ENCODE measurements around the gene HSD17B14. TPM values are rescaled to one million over a fixed set of nuclear protein-coding genes. Genes with fewer than 3 reads are reported as not detected.
"Not testable (repeated sequence)": the region's sequence is repeated elsewhere in the genome, so short reads cannot be mapped to it uniquely, and the experiment has no call there.

Gene HSD17B14
- total RNA-seq: 1 to 10 TPM; 1.3 to 1.7 TPM

DNA sequence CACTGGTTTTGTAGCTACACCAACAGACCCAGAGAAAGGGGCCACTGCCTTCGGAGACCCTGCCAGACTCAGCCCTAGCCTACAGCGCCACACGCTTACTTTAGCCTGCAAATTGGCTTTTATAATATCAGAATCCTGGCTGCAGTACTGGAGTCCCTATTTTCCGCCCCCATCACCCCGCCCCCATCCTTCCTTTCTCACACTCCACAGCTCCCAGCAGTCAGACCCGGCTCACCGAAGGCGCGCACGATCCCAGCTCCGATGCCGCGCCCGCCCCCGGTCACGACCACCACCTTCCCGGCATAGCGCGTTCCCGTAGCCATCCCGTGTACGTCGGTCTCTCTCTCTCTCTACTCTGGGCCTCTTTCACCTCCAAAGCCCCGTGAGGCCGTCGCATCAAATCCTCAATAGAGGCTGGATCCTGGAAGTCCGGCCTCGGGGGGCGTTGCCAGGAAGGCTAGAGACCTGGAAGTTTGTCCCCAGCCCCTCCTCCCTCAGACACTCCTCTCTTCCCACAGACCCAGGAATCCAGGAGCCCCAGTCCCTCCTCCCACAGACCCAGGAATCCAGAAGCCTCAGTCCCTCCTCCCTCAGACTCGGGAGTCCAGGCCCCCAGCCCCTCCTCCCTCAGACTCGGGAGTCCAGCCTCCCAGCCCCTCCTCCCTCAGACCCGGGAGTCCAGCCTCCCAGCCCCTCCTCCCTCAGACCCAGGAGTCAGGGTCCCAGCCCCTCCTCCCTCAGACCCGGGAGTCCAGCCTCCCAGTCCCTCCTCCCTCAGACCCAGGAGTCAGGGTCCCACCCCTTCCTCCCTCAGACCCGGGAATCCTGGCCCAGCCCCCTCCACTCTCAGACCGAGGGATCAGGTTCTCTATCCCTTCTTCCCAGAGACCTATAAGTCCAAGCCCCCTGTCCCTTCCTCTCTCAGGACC, at the start of gene HSD17B14:
HSD17B14 (minus strand) TSS at position 403 of the 929 bp plus-strand sequence; CDS start at position 323, 80 bp downstream.
- no peaks in the 10 kb centered on the region for H3K36me3 Mint-ChIP-seq
- peak within 1 kb of the TSS; percentile 38 to 75 for H3K27ac Mint-ChIP-seq
- no peaks in the 10 kb centered on the region for H3K9me3 Mint-ChIP-seq
- ATAC-seq: peak in 1 of 2 donors; percentile 42
- no peak for DNase-seq (ENCODE audit: low spot score in 2 of 2)

DNA sequence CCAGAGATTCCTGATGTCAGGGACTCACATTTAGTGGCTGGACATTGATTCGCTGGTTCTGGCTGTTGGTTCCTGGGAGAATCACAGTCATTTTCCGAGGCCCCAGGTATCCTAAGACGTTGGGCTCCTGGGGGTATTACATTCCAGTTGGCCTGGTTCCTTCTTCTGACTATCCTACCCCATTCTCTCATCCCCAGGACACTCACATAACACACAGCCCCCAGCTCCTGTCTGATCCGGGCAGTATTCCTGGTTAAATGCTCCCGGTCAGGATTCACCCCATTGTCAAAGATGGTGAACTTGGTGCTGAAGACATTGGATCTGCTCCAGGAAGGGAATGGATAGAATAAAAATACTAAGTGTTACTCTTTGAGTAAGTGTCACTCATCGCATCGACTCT, 47.4 kb upstream of the HSD17B14 start:
- Mint-ChIP-seq H3K9me3 (no peaks in the 10 kb centered on the region), H3K27ac (peak overlapping the region in 1 of 2 donors; percentile 76), H3K36me3 (peaks cover 0 to under 1% of the 10 kb centered on the region in 2 donors)
- no peak for DNase-seq (ENCODE audit: low spot score in 2 of 2)
- peak in 1 of 2 donors; percentile 2 for ATAC-seq

DNA sequence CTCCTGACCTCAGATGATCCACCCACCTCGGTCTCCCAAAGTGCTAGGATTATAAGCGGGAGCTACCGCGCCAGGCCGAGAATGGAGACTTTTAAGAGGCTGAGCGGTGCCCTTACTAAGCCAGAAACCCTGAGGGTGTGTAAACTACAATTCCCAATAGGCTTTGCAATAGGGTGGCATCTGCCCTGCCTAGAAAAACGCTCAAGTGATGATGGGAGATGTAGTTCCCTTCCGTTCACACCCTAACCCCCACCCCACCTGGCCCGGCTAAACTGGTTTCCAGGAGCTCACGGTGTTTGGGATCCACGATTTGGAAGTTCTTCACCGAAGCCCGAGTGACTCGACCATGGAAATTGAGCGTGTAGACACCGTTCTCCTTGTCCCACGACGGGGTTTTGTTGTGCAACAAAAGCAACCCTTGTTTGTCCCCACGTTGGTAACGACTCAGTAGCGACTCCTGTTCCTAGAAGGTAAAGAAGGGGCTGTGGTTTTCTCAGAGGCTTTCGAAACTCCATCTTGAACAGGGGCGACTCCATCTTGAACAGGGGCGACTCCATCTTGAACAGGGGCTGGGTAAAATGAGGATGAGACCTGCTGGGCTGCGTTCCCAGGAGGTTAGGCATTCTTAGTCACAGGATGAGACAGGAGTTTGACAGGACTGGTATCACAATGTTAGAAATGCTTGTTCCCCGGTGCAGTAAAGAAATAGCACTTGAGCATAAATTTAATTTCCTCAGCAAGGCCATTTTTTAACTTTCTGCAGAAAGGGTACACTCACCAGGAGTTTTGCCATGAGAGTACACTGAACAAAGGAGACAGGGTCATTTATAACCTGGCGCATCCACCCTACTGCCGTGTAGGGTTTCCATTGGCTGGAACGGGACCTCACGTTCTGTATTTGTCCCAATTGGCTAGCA, 45.7 kb upstream of the HSD17B14 start:
- no peaks in the 10 kb centered on the region for H3K9me3 Mint-ChIP-seq
- no peak for DNase-seq (ENCODE audit: low spot score in 2 of 2)
- H3K36me3 Mint-ChIP-seq: peaks cover 7 to 17% of the 10 kb centered on the region in 2 donors
- ATAC-seq: peak; percentile 9 to 32
- H3K27ac Mint-ChIP-seq: peak overlapping the region; percentile 64 to 73

DNA sequence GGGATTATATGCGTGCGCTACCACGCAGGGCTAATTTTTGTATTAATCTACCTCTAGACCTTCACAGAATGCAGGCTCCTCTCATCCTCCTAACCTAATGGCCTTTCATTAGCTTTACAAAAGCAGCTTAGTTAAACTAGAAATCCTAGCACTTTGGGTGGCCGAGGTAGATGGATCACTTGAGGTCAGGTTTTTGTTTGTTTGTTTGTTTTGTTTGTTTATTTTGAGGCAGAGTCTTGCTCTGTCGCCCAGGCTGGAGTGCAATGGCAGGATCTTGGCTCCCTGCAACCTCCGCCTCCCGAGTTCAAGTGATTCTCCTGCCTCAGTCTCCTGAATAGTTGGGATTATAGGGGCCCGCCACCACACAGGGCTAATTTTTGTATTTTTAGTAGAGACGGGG, 43.4 kb upstream of the HSD17B14 start:
- peak overlapping the region; percentile 53 to 92 for H3K27ac Mint-ChIP-seq
- DNase-seq (ENCODE audit: low spot score in 2 of 2); ATAC-seq; H3K9me3 Mint-ChIP-seq: not testable (repeated sequence)
- H3K36me3 Mint-ChIP-seq: peaks cover 16 to 36% of the 10 kb centered on the region in 2 donors

DNA sequence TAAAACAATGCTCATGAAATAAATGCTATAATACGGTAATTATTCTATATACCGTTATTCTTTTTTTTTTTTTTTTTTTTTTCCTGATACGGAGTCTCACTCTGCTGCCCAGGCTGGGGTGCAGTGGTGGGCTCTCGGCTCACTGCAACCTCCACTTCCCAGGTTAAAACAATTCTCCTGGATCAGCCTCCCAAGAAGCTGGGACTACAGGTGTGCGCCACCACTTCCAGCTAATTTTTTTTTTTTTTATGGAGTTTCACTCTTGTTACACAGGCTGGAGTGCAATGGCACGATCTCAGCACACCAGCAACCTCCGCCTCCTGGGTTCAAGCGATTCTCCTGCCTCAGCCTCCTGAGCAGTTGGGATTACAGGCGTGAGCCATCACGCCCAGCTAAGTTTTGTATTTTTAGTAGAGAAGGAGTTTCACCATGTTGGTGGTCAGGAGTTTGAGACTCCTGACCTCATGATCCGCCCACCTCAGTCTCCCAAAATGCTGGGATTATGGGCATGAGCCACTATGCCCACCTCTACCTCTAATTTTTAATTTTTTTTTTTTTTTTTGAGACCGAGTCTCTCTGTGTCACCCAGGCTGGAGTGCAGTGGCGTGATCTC, 42.8 kb upstream of the HSD17B14 start:
- DNase-seq (ENCODE audit: low spot score in 2 of 2): no peak
- no peak for ATAC-seq
- Mint-ChIP-seq H3K27ac (peak overlapping the region in 1 of 2 donors; percentile 92), H3K9me3 (no peaks in the 10 kb centered on the region), H3K36me3 (peaks cover 21 to 42% of the 10 kb centered on the region in 2 donors)

DNA sequence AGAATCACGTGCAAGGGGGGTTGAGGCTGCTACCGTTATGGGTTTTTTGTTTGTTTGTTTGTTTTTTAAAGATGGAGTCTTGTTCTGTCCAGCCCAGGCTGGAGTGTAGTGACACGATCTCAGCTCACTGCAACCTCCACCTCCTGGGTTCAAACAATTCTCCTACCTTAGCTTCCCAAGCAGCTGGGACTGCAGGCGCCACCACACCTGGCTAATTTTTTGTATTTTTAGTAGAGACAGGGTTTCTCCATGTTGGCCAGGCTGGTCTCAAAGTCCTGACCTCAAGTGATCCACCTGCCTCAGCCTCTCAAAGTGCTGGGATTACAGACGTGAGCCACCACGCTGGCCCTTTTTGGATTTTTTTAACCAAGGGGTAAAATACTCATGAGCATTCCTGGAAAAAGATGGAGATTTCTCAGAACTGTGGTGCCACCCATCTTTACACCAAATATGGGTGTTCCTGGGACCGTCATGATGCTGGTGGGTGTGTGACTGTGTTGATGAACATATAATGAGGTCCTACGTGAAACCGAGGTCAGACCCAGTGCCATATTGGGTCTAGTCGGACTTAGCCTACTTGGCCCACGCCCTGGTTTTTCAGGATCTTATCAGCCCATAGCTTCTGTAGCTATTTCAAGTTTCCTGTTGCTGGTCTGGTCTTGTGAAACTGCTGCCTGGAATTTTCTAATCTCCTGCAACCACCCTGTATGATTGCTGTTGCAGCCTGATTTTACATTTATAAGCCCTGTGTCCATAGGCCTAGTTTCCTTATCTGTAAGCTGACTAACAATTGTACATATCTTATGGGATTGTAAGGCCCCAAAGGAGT, 42.1 kb upstream of the HSD17B14 start:
- Mint-ChIP-seq H3K9me3 (no peaks in the 10 kb centered on the region), H3K27ac (peak overlapping the region; percentile 79 to 88), H3K36me3 (peaks cover 29 to 49% of the 10 kb centered on the region in 2 donors)
- ATAC-seq: no peak
- DNase-seq (ENCODE audit: low spot score in 2 of 2): peak in 1 of 2 donors; percentile 37

DNA sequence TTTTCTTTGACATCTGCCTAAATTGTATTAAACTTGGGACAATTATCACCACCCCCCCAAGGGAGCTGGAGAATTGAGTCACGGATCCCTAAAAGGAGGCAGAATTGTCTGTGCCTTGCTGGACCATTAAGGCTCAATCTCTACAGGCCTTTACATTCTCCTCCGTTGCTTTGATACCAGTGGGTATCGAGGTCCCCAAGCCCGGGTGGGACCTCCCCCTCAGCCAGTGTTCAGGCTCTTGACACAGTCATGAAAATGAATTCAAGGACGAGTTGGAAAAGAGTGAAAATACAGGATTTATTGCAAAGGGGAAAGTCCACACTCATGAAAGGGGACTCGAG, 41.5 kb upstream of the HSD17B14 start:
- no peaks in the 10 kb centered on the region for H3K9me3 Mint-ChIP-seq
- ATAC-seq: no peak
- DNase-seq (ENCODE audit: low spot score in 2 of 2): no peak
- H3K27ac Mint-ChIP-seq: peak overlapping the region; percentile 79 to 88
- H3K36me3 Mint-ChIP-seq: peaks cover 34 to 55% of the 10 kb centered on the region in 2 donors

DNA sequence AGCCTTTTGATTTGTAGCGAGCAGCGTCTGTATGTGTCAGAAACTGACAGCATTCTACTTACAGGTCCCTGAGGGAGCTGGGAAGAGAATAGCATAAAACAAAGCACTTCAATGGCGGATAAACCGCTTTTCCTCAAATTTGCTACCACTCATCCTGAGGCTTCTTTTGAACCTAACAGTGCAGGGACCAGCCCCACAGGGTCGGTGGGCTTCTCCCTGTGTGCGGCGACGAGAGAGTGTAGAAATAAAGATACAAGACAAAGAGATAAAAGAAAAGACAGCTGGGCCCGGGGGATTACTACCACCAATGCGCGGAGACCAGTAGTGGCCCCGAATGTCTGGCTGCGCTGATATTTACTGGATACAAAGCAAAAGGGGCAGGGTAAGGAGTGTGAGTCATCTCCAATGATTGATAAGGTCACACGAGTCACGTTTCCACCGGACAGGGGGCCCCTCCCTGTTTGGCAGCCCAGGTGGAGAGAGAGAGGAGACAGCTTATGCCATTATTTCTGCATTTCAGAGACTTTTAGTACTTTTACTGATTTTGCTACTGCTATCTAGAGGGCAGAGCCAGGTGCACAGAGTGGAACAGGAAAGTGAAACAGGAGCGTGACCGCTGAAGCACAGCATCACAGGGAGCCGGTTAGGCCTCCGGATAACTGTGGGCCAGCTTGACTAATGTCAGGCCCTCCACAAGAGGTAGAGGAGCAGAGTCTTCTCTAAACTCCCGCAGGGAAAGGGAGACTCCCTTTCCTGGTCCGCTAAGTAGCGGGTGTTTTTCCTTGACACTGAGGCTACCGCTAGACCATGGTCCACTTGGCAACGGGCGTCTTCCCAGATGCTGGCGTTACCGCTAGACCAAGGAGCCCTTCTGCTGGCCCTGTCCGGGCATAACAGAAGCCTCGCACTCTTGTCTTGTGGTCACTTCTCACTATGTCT, 40.0 kb upstream of the HSD17B14 start:
- ATAC-seq, H3K9me3 Mint-ChIP-seq: not testable (repeated sequence)
- peak overlapping the region; percentile 100 for H3K27ac Mint-ChIP-seq
- DNase-seq (ENCODE audit: low spot score in 2 of 2): peak; percentile 67 to 77
- peaks cover 42 to 62% of the 10 kb centered on the region in 2 donors for H3K36me3 Mint-ChIP-seq

DNA sequence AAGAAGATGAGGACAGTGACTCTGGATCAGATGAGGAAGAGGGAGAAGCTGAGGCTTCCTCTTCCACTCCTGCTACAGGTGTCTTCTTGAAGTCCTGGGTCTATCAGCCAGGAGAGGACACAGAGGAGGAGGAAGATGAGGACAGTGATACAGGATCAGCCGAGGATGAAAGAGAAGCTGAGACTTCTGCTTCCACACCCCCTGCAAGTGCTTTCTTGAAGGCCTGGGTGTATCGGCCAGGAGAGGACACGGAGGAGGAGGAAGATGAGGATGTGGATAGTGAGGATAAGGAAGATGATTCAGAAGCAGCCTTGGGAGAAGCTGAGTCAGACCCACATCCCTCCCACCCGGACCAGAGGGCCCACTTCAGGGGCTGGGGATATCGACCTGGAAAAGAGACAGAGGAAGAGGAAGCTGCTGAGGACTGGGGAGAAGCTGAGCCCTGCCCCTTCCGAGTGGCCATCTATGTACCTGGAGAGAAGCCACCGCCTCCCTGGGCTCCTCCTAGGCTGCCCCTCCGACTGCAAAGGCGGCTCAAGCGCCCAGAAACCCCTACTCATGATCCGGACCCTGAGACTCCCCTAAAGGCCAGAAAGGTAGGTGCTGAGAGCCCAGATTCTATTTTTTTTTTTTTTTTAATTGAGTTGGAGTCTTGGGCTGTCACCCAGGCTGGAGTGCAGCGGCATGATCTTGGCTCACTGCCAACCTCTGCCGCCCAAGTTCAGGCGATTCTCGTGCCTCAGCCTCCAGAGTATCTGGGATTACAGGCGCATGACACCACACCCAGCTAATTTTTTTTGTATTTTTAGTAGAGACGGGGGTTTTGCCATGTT, 38.2 kb upstream of the HSD17B14 start:
- ATAC-seq (peak; percentile 3), DNase-seq (ENCODE audit: low spot score in 2 of 2) (peak in 1 of 2 donors; percentile 51)
- peak overlapping the region; percentile 100 for H3K27ac Mint-ChIP-seq
- peaks cover 42 to 62% of the 10 kb centered on the region in 2 donors for H3K36me3 Mint-ChIP-seq
- no peaks in the 10 kb centered on the region for H3K9me3 Mint-ChIP-seq

DNA sequence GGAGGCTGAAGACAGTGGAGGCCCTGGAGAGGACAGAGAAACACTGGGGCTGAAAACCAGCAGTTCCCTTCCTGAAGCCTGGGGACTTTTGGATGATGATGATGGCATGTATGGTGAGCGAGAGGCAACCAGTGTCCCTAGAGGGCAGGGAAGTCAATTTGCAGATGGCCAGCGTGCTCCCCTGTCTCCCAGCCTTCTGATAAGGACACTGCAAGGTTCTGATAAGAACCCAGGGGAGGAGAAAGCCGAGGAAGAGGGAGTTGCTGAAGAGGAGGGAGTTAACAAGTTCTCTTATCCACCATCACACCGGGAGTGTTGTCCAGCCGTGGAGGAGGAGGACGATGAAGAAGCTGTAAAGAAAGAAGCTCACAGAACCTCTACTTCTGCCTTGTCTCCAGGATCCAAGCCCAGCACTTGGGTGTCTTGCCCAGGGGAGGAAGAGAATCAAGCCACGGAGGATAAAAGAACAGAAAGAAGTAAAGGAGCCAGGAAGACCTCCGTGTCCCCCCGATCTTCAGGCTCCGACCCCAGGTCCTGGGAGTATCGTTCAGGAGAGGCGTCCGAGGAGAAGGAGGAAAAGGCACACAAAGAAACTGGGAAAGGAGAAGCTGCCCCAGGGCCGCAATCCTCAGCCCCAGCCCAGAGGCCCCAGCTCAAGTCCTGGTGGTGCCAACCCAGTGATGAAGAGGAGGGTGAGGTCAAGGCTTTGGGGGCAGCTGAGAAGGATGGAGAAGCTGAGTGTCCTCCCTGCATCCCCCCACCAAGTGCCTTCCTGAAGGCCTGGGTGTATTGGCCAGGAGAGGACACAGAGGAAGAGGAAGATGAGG, 37.4 kb upstream of the HSD17B14 start:
- peak overlapping the region; percentile 100 for H3K27ac Mint-ChIP-seq
- ATAC-seq: no peak
- peaks cover 42 to 61% of the 10 kb centered on the region in 2 donors for H3K36me3 Mint-ChIP-seq
- peak in 1 of 2 donors; percentile 40 for DNase-seq (ENCODE audit: low spot score in 2 of 2)
- no peaks in the 10 kb centered on the region for H3K9me3 Mint-ChIP-seq

DNA sequence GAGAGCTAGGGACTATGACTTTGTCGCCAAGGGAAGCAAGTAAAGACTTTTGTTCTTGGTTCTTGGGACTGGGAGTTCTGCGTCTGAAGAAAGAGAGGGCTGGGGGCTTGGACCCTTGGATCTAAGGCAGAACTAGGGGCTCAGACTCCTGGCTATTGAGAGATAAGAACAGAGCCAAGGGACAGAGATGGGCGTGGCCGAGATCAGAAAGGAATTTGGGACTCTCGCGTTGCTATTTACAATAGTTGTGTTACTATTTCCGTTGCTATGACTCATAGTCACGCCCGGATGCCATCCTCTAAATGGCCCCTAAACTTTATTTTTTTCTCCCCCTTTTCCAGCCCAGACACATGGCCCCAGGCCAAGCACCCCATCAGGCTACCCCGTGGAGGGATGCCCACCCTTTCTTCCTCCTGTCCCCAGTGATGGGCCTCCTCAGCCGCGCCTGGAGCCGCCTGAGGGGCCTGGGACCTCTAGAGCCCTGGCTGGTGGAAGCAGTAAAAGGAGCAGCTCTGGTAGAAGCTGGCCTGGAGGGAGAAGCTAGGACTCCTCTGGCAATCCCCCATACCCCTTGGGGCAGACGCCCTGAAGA, 36.7 kb upstream of the HSD17B14 start:
- peak; percentile 41 to 47 for ATAC-seq
- DNase-seq (ENCODE audit: low spot score in 2 of 2): peak; percentile 74 to 78
- H3K27ac Mint-ChIP-seq: peak overlapping the region; percentile 100
- peaks cover 42 to 54% of the 10 kb centered on the region in 2 donors for H3K36me3 Mint-ChIP-seq
- H3K9me3 Mint-ChIP-seq: no peaks in the 10 kb centered on the region

DNA sequence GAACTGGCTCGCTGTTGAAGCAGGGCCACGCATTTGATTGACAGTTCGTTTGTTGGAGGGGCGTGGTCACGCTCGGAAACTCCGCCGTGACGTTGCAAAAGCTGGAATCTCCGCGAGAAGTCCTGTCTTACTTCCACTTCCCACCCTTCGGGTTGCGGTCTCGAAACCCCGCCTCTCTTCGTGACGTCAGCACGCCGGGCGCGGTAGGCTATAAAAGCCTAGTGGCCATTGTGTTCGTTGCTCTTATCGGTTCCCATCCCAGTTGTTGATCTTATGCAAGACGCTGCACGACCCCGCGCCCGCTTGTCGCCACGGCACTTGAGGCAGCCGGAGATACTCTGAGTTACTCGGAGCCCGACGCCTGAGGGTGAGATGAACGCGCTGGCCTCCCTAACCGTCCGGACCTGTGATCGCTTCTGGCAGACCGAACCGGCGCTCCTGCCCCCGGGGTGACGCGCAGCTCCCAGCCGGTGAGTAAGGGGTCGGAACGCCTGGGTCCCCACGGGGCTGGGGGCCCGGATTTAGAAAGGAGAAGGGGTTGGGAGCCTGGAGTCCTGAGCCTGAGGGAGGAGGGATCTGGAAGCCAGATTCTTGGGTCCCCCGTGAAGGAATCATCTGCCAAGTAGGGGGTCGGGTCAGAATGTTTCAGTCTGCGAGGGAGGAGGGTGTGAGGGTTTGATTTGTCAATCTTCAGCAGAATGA, 36.0 kb upstream of the HSD17B14 start, which contains the start of gene PPP1R15A:
PPP1R15A (plus strand) TSS at position 240 of the 702 bp plus-strand sequence. CDS start 813 bp downstream, outside the sequence.
- Mint-ChIP-seq H3K27ac (peak within 1 kb of the TSS; percentile 100), H3K36me3 (peaks cover 36 to 47% of the 10 kb centered on the region in 2 donors), H3K9me3 (no peaks in the 10 kb centered on the region)
- ATAC-seq: peak; percentile 36 to 39
- DNase-seq (ENCODE audit: low spot score in 2 of 2): peak; percentile 98
